GM23338 (cell line): ENCODE data around the gene CTNNA3. TPM values are rescaled to one million over a fixed set of nuclear protein-coding genes. Genes with fewer than 3 reads are reported as not detected.

Source experiments
- ATAC-seq: fragments of 200-7000 bp; cut with Tn5 transposase; 3 replicates; pipeline ENCODE4 v1.9.1; 2020
- DNase-seq: peaks from one replicate; pipeline ENCODE4 v3.0.0-alpha.2; 2015; ENCODE audit warnings: low spot score
- H2AFZ ChIP-seq: fragments of 200-600 bp; sonication (generic); 2 replicates; pipeline ENCODE4 v1.8.0; 2016; ENCODE audit warnings: antibody characterized with exemption, mild to moderate bottlenecking, moderate library complexity
- H3F3A ChIP-seq: fragments of 200-600 bp; sonication (generic); replicated peaks from 2 replicates; pipeline ENCODE4 v1.8.0; 2017; ENCODE audit warnings: antibody characterized with exemption, mixed run types, low read depth
- H3K27ac ChIP-seq: fragments of 200-600 bp; sonication (generic); 2 replicates; pipeline ENCODE4 v1.6.1; 2016; ENCODE audit warnings: low read depth
- H3K27me3 ChIP-seq: fragments of 200-600 bp; sonication (generic); 2 replicates; pipeline ENCODE4 v1.8.0; 2016; ENCODE audit warnings: mild to moderate bottlenecking, mixed run types, moderate library complexity; ENCODE audit not compliant: insufficient read depth
- H3K36me3 ChIP-seq: fragments of 200-600 bp; sonication (generic); 2 replicates; pipeline ENCODE4 v1.8.0; 2016; ENCODE audit warnings: mild to moderate bottlenecking; ENCODE audit not compliant: insufficient read depth
- H3K4me1 ChIP-seq: fragments of 200-600 bp; sonication (generic); 2 replicates; pipeline ENCODE4 v1.8.0; 2016; ENCODE audit warnings: mild to moderate bottlenecking, moderate library complexity; ENCODE audit not compliant: insufficient read depth
- H3K4me2 ChIP-seq: fragments of 200-600 bp; sonication (generic); 2 replicates; pipeline ENCODE4 v1.7.1; 2017; ENCODE audit warnings: mixed run types
- H3K4me3 ChIP-seq: fragments of 200-600 bp; sonication (generic); 2 replicates; pipeline ENCODE4 v1.6.1; 2016; ENCODE audit warnings: mixed run types
- H3K79me2 ChIP-seq: fragments of 200-600 bp; sonication (generic); replicated peaks from 2 replicates; pipeline ENCODE4 v1.8.0; 2017; ENCODE audit warnings: mild to moderate bottlenecking; ENCODE audit not compliant: insufficient read depth
- H3K9me2 ChIP-seq: fragments of 200-600 bp; sonication (generic); 2 replicates; pipeline ENCODE4 v1.8.0; 2017; ENCODE audit not compliant: insufficient read depth
- H4K20me1 ChIP-seq: fragments of 200-600 bp; sonication (generic); replicated peaks from 2 replicates; pipeline ENCODE4 v1.8.0; 2017; ENCODE audit warnings: mild to moderate bottlenecking; ENCODE audit not compliant: insufficient read depth
- H3K27ac Mint-ChIP-seq: 2 replicates; pipeline ENCODE4 v1.8.0; 2020; ENCODE audit warnings: inconsistent platforms, mild to moderate bottlenecking, moderate library complexity, mixed read lengths
- H3K27me3 Mint-ChIP-seq: 3 replicates; pipeline ENCODE4 v1.8.0; 2022; ENCODE audit warnings: low read depth, mild to moderate bottlenecking, moderate library complexity, mixed read lengths, inconsistent platforms; ENCODE audit not compliant: insufficient read depth, poor library complexity
- H3K36me3 Mint-ChIP-seq: 3 replicates; pipeline ENCODE4 v1.8.0; 2021; ENCODE audit warnings: low read depth, mild to moderate bottlenecking, inconsistent platforms, moderate library complexity, mixed read lengths
- H3K4me1 Mint-ChIP-seq: 3 replicates; pipeline ENCODE4 v1.8.0; 2020; ENCODE audit warnings: mild to moderate bottlenecking, inconsistent platforms, mixed read lengths
- H3K4me3 Mint-ChIP-seq: 3 replicates; pipeline ENCODE4 v1.8.0; 2021; ENCODE audit warnings: moderate library complexity, mild to moderate bottlenecking, inconsistent platforms, mixed read lengths
- H3K9me3 Mint-ChIP-seq: 3 replicates; pipeline ENCODE4 v1.8.0; 2020; ENCODE audit warnings: moderate library complexity, mild to moderate bottlenecking, inconsistent platforms, mixed read lengths
- EZH2 ChIP-seq: fragments of 200-600 bp; sonication (generic); IDR thresholded peaks from one replicate; pipeline ENCODE4 v1.8.0; 2017; ENCODE audit warnings: antibody characterized with exemption, mild to moderate bottlenecking, low read depth; ENCODE audit not compliant: unreplicated experiment
- EZH2phosphoT487 ChIP-seq: fragments of 200-600 bp; sonication (generic); IDR thresholded peaks from one replicate; pipeline ENCODE4 v1.8.1; 2018; ENCODE audit warnings: antibody characterized with exemption; ENCODE audit not compliant: unreplicated experiment
- ZNF114 ChIP-seq: fragments of 250-450 bp; sonication (Bioruptor Pico); IDR thresholded peaks from 2 replicates; pipeline ENCODE4 v1.5.0; 2020; ENCODE audit warnings: mild to moderate bottlenecking, moderate library complexity
- ZNF331 ChIP-seq: fragments of 250-450 bp; sonication (Bioruptor Pico); IDR thresholded peaks from 2 replicates; pipeline ENCODE4 v1.5.0; 2020; ENCODE audit warnings: low read depth, mild to moderate bottlenecking, moderate library complexity
- polyA plus RNA-seq: library from polyadenylated mRNA; unstranded; fragments of >200 nt; fragmentation: Nextera tagmentation; extraction: Ambion mirVana; gene quantifications from 2 replicates; pipeline ENCODE4 v1.2.1, GENCODE V29; 2016
- total RNA-seq: library from RNA; depleted of rRNA; stranded (reverse); fragments of >200 nt; shearing (Covaris generic); gene quantifications from 2 replicates; pipeline ENCODE4 v1.2.3, GENCODE V29; 2014
- TF ChIP-seq, protein P1 (sequence below): fragments of 250-450 bp; sonication (Bioruptor Pico); IDR thresholded peaks from 2 replicates; pipeline ENCODE4 v1.5.0; 2020; ENCODE audit warnings: mild to moderate bottlenecking, moderate library complexity
- TF ChIP-seq, protein P2 (sequence below), 2 experiments: fragments of 200-600 bp in 1 of 2; sonication (generic) in 1 of 2; conservative IDR thresholded peaks; 2 replicates each; pipeline versions ENCODE4 v1.5.1 to v1.6.1; 2016 to 2017; ENCODE audit warnings: antibody characterized with exemption in 2 of 2, low read depth in 2 of 2, mild to moderate bottlenecking in 2 of 2, moderate library complexity in 1 of 2

Gene CTNNA3
- total and polyA plus RNA-seq, 2 experiments from 2014 or later, result 0.71 to 3.3 TPM

DNA sequence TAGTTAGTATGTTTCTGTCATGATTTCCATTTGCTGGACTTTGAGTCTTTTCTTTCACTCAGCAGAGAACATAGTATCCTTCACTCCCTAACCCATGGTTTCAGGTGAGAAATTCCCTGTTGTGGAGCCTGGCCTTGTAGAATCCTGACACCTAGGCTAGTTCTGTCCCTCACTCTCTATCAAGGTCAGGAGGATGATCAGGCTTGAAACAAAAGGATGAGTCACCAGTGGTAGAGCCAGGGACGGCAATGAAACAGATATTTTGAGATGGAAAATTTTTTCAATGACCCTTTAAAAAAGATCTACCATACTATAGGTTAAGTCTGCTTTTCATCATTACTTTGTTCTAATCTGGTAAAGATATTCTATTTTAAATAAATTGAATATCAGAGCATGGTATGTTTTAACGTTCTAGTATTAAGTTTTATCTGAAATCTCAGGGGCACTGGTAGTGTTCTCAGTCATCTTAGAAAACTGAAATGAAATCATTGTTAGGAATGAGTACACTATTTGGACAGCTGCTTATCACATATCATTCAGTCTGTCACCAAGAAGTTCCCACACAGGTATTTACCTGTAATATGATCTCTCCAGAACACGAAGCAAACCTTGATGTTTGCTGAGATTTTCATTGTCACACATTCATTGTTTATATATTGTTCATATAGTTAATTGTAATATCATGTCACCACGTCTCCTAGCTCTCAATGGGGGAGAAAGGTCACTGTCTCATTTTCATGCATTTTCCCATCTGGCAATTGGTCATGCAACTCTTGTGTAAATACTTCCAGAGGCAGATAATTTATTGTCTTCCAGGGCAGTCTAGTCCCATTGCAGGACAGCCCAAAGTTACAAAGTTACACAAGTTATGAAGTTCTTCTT lies 1070.0 kb downstream of the CTNNA3 start:
- H3K27ac Mint-ChIP-seq, result no peak overlapping the region

DNA sequence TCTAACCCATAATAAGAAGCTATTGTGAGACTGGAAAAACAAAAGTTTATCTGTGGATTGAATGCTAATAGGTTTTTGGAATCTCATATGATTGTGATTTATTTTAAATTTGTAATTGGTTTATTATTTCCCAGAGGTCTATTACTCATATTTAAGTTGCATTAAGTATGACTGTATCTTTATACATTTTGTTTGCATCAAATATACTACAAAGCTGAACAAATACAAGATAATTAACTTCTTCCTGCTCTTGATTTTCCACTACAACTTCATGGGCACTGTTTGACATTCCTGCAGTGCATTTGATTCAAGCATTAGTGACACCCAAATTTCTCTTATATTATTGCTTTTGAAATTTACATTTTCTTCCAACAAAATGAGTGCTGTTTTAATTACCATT lies 1073.9 kb downstream of the CTNNA3 start:
- H3K4me1 ChIP-seq, result no peaks in the 10 kb centered on the region
- H3K27ac ChIP-seq, result no peak overlapping the region
- H3K27ac Mint-ChIP-seq, result no peak overlapping the region
- H4K20me1 ChIP-seq, result no peaks in the 10 kb centered on the region
- H3F3A ChIP-seq, result no peaks in the 10 kb centered on the region
- DNase-seq (no peak), ATAC-seq (no peak)
- no peaks in the 10 kb centered on the region for H3K27me3 ChIP-seq
- no peaks in the 10 kb centered on the region for H3K9me2 ChIP-seq
- H3K36me3 ChIP-seq, result no peaks in the 10 kb centered on the region
- no peak overlapping the region for H2AFZ ChIP-seq
- H3K4me3 Mint-ChIP-seq, result no peak overlapping the region
- TF ChIP-seq EZH2 (no peak), ZNF331 (CRISPR knock-in tag) (no peak)
- H3K4me2 ChIP-seq, result no peak overlapping the region
- no peaks in the 10 kb centered on the region for H3K79me2 ChIP-seq
- H3K4me3 ChIP-seq, result no peak overlapping the region
- H3K36me3 Mint-ChIP-seq, result no peaks in the 10 kb centered on the region
- no peaks in the 10 kb centered on the region for H3K4me1 Mint-ChIP-seq
- no peaks in the 10 kb centered on the region for H3K9me3 Mint-ChIP-seq
- peaks cover 2% of the 10 kb centered on the region for H3K27me3 Mint-ChIP-seq

More for the DNA sequence above, 1070.0 kb downstream of the CTNNA3 start:
- H3K36me3 ChIP-seq, result no peaks in the 10 kb centered on the region
- no peaks in the 10 kb centered on the region for H3K9me2 ChIP-seq
- Mint-ChIP-seq H3K27me3 (peaks cover 3% of the 10 kb centered on the region), H3K4me3 (no peak overlapping the region), H3K9me3 (no peaks in the 10 kb centered on the region), H3K4me1 (no peaks in the 10 kb centered on the region), H3K36me3 (no peaks in the 10 kb centered on the region)
- no peaks in the 10 kb centered on the region for H3F3A ChIP-seq
- H2AFZ ChIP-seq, result no peak overlapping the region
- DNase-seq (no peak), ATAC-seq (no peak)
- no peaks in the 10 kb centered on the region for H3K27me3 ChIP-seq
- no peak overlapping the region for H3K27ac ChIP-seq
- H4K20me1 ChIP-seq, result no peaks in the 10 kb centered on the region
- H3K4me3 ChIP-seq, result no peak overlapping the region
- H3K79me2 ChIP-seq, result no peaks in the 10 kb centered on the region
- no peak overlapping the region for H3K4me2 ChIP-seq
- H3K4me1 ChIP-seq, result no peaks in the 10 kb centered on the region
- no peak for TF ChIP-seq EZH2phosphoT487

DNA sequence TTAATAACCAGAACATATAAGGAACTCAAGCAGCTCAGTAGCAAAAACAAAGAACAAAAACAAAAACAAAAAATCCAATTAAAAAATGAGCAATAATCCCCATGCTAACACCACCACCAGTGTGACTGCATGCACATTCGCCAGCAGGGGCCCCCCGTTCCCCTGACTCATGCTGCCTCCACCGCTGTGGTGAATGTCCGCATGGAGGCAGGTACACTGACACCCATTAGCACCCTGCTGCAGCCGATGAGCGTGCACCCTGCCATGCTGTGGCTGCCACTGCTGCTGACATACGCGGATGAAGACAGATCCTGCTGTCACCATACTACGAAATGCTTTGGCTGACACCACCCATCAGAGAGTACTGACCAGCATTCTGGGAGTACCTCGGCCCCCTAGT lies 1091.8 kb downstream of the CTNNA3 start:
- Histone ChIP-seq H3K4me1 (no peaks in the 10 kb centered on the region), H3K27me3 (no peaks in the 10 kb centered on the region), H3K36me3 (no peaks in the 10 kb centered on the region), H3K79me2 (no peaks in the 10 kb centered on the region), H3K4me2 (no peak overlapping the region), H4K20me1 (no peaks in the 10 kb centered on the region), H3F3A (no peaks in the 10 kb centered on the region), H3K27ac (no peak overlapping the region), H3K9me2 (peaks cover 4% of the 10 kb centered on the region; the same call in 1 of the 2 replicates), H3K4me3 (no peak overlapping the region), H2AFZ (no peak overlapping the region)
- no peaks in the 10 kb centered on the region for H3K27me3 Mint-ChIP-seq
- H3K4me1 Mint-ChIP-seq, result no peaks in the 10 kb centered on the region
- H3K9me3 Mint-ChIP-seq, result peaks cover 11% of the 10 kb centered on the region
- peak; percentile 30 for DNase-seq
- no peak overlapping the region for H3K27ac Mint-ChIP-seq
- H3K36me3 Mint-ChIP-seq, result peaks cover 3% of the 10 kb centered on the region; the same call in 2 of the 3 replicates
- no peak for TF ChIP-seq ZNF114
- TF ChIP-seq, protein P1, sequence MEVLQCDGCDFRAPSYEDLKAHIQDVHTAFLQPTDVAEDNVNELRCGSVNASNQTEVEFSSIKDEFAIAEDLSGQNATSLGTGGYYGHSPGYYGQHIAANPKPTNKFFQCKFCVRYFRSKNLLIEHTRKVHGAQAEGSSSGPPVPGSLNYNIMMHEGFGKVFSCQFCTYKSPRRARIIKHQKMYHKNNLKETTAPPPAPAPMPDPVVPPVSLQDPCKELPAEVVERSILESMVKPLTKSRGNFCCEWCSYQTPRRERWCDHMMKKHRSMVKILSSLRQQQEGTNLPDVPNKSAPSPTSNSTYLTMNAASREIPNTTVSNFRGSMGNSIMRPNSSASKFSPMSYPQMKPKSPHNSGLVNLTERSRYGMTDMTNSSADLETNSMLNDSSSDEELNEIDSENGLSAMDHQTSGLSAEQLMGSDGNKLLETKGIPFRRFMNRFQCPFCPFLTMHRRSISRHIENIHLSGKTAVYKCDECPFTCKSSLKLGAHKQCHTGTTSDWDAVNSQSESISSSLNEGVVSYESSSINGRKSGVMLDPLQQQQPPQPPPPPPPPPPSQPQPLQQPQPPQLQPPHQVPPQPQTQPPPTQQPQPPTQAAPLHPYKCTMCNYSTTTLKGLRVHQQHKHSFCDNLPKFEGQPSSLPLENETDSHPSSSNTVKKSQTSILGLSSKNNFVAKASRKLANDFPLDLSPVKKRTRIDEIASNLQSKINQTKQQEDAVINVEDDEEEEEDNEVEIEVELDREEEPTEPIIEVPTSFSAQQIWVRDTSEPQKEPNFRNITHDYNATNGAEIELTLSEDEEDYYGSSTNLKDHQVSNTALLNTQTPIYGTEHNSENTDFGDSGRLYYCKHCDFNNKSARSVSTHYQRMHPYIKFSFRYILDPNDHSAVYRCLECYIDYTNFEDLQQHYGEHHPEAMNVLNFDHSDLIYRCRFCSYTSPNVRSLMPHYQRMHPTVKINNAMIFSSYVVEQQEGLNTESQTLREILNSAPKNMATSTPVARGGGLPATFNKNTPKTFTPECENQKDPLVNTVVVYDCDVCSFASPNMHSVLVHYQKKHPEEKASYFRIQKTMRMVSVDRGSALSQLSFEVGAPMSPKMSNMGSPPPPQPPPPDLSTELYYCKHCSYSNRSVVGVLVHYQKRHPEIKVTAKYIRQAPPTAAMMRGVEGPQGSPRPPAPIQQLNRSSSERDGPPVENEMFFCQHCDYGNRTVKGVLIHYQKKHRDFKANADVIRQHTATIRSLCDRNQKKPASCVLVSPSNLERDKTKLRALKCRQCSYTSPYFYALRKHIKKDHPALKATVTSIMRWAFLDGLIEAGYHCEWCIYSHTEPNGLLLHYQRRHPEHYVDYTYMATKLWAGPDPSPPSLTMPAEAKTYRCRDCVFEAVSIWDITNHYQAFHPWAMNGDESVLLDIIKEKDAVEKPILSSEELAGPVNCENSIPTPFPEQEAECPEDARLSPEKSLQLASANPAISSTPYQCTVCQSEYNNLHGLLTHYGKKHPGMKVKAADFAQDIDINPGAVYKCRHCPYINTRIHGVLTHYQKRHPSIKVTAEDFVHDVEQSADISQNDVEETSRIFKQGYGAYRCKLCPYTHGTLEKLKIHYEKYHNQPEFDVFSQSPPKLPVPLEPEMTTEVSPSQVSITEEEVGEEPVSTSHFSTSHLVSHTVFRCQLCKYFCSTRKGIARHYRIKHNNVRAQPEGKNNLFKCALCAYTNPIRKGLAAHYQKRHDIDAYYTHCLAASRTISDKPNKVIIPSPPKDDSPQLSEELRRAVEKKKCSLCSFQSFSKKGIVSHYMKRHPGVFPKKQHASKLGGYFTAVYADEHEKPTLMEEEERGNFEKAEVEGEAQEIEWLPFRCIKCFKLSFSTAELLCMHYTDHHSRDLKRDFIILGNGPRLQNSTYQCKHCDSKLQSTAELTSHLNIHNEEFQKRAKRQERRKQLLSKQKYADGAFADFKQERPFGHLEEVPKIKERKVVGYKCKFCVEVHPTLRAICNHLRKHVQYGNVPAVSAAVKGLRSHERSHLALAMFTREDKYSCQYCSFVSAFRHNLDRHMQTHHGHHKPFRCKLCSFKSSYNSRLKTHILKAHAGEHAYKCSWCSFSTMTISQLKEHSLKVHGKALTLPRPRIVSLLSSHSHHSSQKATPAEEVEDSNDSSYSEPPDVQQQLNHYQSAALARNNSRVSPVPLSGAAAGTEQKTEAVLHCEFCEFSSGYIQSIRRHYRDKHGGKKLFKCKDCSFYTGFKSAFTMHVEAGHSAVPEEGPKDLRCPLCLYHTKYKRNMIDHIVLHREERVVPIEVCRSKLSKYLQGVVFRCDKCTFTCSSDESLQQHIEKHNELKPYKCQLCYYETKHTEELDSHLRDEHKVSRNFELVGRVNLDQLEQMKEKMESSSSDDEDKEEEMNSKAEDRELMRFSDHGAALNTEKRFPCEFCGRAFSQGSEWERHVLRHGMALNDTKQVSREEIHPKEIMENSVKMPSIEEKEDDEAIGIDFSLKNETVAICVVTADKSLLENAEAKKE (CRISPR knock-in tag), result no peak
- TF ChIP-seq, protein P2, sequence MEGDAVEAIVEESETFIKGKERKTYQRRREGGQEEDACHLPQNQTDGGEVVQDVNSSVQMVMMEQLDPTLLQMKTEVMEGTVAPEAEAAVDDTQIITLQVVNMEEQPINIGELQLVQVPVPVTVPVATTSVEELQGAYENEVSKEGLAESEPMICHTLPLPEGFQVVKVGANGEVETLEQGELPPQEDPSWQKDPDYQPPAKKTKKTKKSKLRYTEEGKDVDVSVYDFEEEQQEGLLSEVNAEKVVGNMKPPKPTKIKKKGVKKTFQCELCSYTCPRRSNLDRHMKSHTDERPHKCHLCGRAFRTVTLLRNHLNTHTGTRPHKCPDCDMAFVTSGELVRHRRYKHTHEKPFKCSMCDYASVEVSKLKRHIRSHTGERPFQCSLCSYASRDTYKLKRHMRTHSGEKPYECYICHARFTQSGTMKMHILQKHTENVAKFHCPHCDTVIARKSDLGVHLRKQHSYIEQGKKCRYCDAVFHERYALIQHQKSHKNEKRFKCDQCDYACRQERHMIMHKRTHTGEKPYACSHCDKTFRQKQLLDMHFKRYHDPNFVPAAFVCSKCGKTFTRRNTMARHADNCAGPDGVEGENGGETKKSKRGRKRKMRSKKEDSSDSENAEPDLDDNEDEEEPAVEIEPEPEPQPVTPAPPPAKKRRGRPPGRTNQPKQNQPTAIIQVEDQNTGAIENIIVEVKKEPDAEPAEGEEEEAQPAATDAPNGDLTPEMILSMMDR (conservative IDR thresholded peaks at IDR 0.05; ENCODE audit: low read depth in 2 of 2), result peak; percentile 39 to 58
- H3K4me3 Mint-ChIP-seq, result no peak overlapping the region
- ATAC-seq, result peak; percentile 55
